Measurements from ENCODE around the gene ASIC4. TPM values are rescaled to one million over a fixed set of nuclear protein-coding genes. Genes with fewer than 3 reads are reported as not detected.
A peak's percentile ranks its signal among the peaks of the same experiment; 100 is the strongest.

Gene ASIC4
- total and polyA plus RNA-seq, 9 of the 15 experiments (the other 6 are each of a cell fraction or from before 2014, with no cell fraction given): 0.07 to 19.2 (median 4.8) TPM

DNA sequence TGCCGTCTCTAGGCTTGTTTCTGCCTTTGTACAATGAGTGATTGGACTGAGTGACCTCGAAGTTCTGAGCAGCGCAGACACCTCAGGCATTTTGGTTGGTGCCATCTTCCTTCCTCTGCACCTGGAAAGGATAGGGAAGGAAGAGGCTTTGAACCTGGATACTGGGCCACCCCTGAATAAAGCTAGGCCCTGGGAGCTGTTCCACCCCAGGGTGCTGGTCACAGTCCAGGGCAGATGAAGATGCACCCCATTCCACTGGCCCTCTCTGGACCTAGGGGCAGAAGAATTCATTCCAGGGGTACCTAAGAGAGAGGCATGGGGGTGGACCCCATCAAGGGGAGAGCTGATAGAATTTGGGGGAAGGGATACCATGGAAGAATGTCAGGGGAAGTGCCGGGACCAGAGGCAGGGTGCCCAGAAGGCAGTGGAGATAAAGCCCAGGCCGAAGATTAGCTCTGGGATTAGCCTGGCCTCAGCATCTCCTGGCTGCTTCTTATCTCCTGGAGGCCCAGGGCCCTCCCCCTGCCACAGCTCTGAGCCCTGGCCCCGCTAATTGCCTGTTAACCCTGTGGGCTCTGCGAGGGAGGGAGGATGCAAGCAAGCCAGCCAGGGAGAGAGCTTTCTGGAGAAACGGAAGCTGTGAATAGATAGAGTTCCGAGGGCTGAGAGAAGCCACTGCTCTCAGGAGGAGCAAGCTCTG, 11.4 kb downstream of the ASIC4 start (continued):
- TF ChIP-seq NR2C2 (CRISPR knock-in tag; IDR thresholded peaks at IDR 0.05): no peak
- 0 out of 2 replicates have a peak, but pooled peaks have one; percentile 50 for TF ChIP-seq NR2C2 (tag; IDR thresholded peaks at IDR 0.05)
- peak; percentile 13; the same call in 1 of the 2 replicates for TF ChIP-seq BHLHE40 (IDR thresholded peaks at IDR 0.05; ENCODE audit: low read length)
- TF ChIP-seq GATAD2B (IDR thresholded peaks at IDR 0.05; ENCODE audit: borderline replicate concordance): peak; percentile 92
- peak; percentile 89 for TF ChIP-seq TAL1 (IDR thresholded peaks at IDR 0.05)
- TF ChIP-seq HDAC3 (IDR thresholded peaks at IDR 0.05; ENCODE audit: borderline replicate concordance, partially characterized antibody): peak; percentile 79
- peak; percentile 80 for TF ChIP-seq NFIC (IDR thresholded peaks at IDR 0.05)
- no peak for TF ChIP-seq SAFB2 (IDR thresholded peaks at IDR 0.05; ENCODE audit: borderline replicate concordance, low read depth, low read length, severe bottlenecking)
- peak; percentile 68; the same call in 1 of the 2 replicates for TF ChIP-seq ZBTB7A (IDR thresholded peaks at IDR 0.05; ENCODE audit: borderline replicate concordance, control insufficient read depth, low read depth, low read length)
- no peak for TF ChIP-seq SIN3B (IDR thresholded peaks at IDR 0.05; ENCODE audit: low read depth)
- peak; percentile 94 for TF ChIP-seq TEAD4 (IDR thresholded peaks at IDR 0.05; ENCODE audit: low read length)
- no peak for TF ChIP-seq TEAD4 (CRISPR knock-in tag; IDR thresholded peaks at IDR 0.05; ENCODE audit: borderline replicate concordance)
- TF ChIP-seq KLF16 (IDR thresholded peaks at IDR 0.05): peak; percentile 89
- 0 out of 2 replicates have a peak, but pooled peaks have one; percentile 63 for TF ChIP-seq ZNF644 (tag; IDR thresholded peaks at IDR 0.05; ENCODE audit: low read depth)
- TF ChIP-seq KAT7 (CRISPR knock-in tag; IDR thresholded peaks at IDR 0.05; ENCODE audit: borderline replicate concordance): 0 out of 2 replicates have a peak, but pooled peaks have one; percentile 4
- TF ChIP-seq SP1 (CRISPR knock-in tag; IDR thresholded peaks at IDR 0.05): peak; percentile 78

All from K562 (cell line).